HFFc6 (cell line): Measurements from ENCODE around the gene PMM1. TPM values are rescaled to one million over a fixed set of nuclear protein-coding genes. Genes with fewer than 3 reads are reported as not detected.
"Not testable (repeated sequence)": the region's sequence is repeated elsewhere in the genome, so short reads cannot be mapped to it uniquely, and the experiment has no call there.

Source experiments
- DNase-seq: peaks from one replicate; pipeline ENCODE4 v3.0.0-alpha.2; 2018
- H3K27ac Mint-ChIP-seq: 2 replicates; pipeline ENCODE4 v1.8.0; 2020; ENCODE audit warnings: mild to moderate bottlenecking, mixed read lengths
- H3K27me3 Mint-ChIP-seq: 2 replicates; pipeline ENCODE4 v1.8.0; 2021; ENCODE audit warnings: mild to moderate bottlenecking, moderate library complexity, mixed read lengths; ENCODE audit not compliant: insufficient read depth
- H3K36me3 Mint-ChIP-seq: 2 replicates; pipeline ENCODE4 v1.8.0; 2021; ENCODE audit warnings: low read depth, mixed read lengths
- H3K4me1 Mint-ChIP-seq: 2 replicates; pipeline ENCODE4 v1.8.0; 2020; ENCODE audit warnings: low read depth, mixed read lengths
- H3K4me3 Mint-ChIP-seq: 2 replicates; pipeline ENCODE4 v1.8.0; 2020; ENCODE audit warnings: mild to moderate bottlenecking, moderate library complexity, mixed read lengths
- H3K9me3 Mint-ChIP-seq: 2 replicates; pipeline ENCODE4 v1.8.0; 2020; ENCODE audit warnings: mild to moderate bottlenecking, mixed read lengths
- CTCF ChIP-seq: fragments of 200-600 bp; sonication (generic); IDR thresholded peaks from 2 replicates; pipeline ENCODE4 v1.5.0; 2021; ENCODE audit warnings: antibody characterized with exemption, mild to moderate bottlenecking
- total RNA-seq, 6 experiments: library from RNA; stranded (reverse); fragmentation: NEBNext Ultra II Directional; extraction: Animal tissue kit (Norgen Biotek cat#: 25700); gene quantifications; 2 replicates in 1 of 6; 3 replicates in 5 of 6; pipeline ENCODE4 v1.2.3, GENCODE V29; 2021

The PMM1 gene
- total RNA-seq, 6 experiments from 2014 or later = 60.1 to 69.2 (median 64.8) TPM

- H3K9me3 Mint-ChIP-seq = no peaks in the 10 kb centered on the region
- H3K4me1 Mint-ChIP-seq = no peaks in the 10 kb centered on the region
Observed at GRCh38 chr22:41574847-41575381, 14.7 kb downstream of the PMM1 start.

GRCh38 chr22:41573677-41574076, 16.0 kb downstream of the PMM1 start:
- H3K36me3 Mint-ChIP-seq = peaks cover 16% of the 10 kb centered on the region; the same call in 1 of the 2 replicates
- no peaks in the 10 kb centered on the region for H3K4me1 Mint-ChIP-seq
- H3K27me3 Mint-ChIP-seq = peaks cover 6% of the 10 kb centered on the region
- H3K4me3 Mint-ChIP-seq = no peak overlapping the region
- DNase-seq = no peak
- H3K9me3 Mint-ChIP-seq = no peaks in the 10 kb centered on the region
- no peak overlapping the region for H3K27ac Mint-ChIP-seq
- TF ChIP-seq CTCF = no peak

More at GRCh38 chr22:41574847-41575381, 14.7 kb downstream of the PMM1 start:
- no peak for DNase-seq
- peaks cover 16% of the 10 kb centered on the region; the same call in 1 of the 2 replicates for H3K36me3 Mint-ChIP-seq
- H3K27me3 Mint-ChIP-seq = peaks cover 6% of the 10 kb centered on the region
- H3K4me3 Mint-ChIP-seq = no peak overlapping the region
- no peak overlapping the region for H3K27ac Mint-ChIP-seq
- no peak for TF ChIP-seq CTCF

- H3K9me3 Mint-ChIP-seq, H3K36me3 Mint-ChIP-seq, H3K4me3 Mint-ChIP-seq, H3K4me1 Mint-ChIP-seq, DNase-seq, H3K27me3 Mint-ChIP-seq, H3K27ac Mint-ChIP-seq: not testable (repeated sequence)
Observed at GRCh38 chr22:41572305-41572704, 17.3 kb downstream of the PMM1 start.

GRCh38 chr22:41571786-41572185, 17.9 kb downstream of the PMM1 start:
- H3K36me3 Mint-ChIP-seq = 0 out of 2 replicates have a peak, but pooled peaks cover 2% of the 10 kb centered on the region
- peaks cover 5% of the 10 kb centered on the region for H3K27me3 Mint-ChIP-seq
- no peaks in the 10 kb centered on the region for H3K9me3 Mint-ChIP-seq
- TF ChIP-seq CTCF = no peak
- no peak for DNase-seq
- H3K27ac Mint-ChIP-seq = no peak overlapping the region
- no peaks in the 10 kb centered on the region for H3K4me1 Mint-ChIP-seq
- H3K4me3 Mint-ChIP-seq = no peak overlapping the region

- no peak for TF ChIP-seq CTCF
- H3K36me3 Mint-ChIP-seq = no peaks in the 10 kb centered on the region
- no peak for DNase-seq
- H3K27ac Mint-ChIP-seq = no peak overlapping the region
- peaks cover 8% of the 10 kb centered on the region for H3K4me1 Mint-ChIP-seq
- no peak overlapping the region for H3K4me3 Mint-ChIP-seq
- H3K9me3 Mint-ChIP-seq = no peaks in the 10 kb centered on the region
- H3K27me3 Mint-ChIP-seq = peaks cover 2% of the 10 kb centered on the region
Observed at GRCh38 chr22:41570221-41570620, 19.4 kb downstream of the PMM1 start.

- no peak for DNase-seq
- Mint-ChIP-seq H3K36me3 (no peaks in the 10 kb centered on the region), H3K9me3 (no peaks in the 10 kb centered on the region), H3K4me3 (no peak overlapping the region), H3K27me3 (peaks cover 5% of the 10 kb centered on the region), H3K27ac (no peak overlapping the region), H3K4me1 (peaks cover 19% of the 10 kb centered on the region)
- TF ChIP-seq CTCF = no peak
Observed at GRCh38 chr22:41568811-41569210, 20.8 kb downstream of the PMM1 start.
